HCT116 (cell line): Measurements from ENCODE around the gene RNF4. TPM values are rescaled to one million over a fixed set of nuclear protein-coding genes. Genes with fewer than 3 reads are reported as not detected.

Experiments used
- ATAC-seq: fragments of 200-7000 bp; cut with Tn5 transposase; 2 replicates; pipeline ENCODE4 v1.9.1; 2020; ENCODE audit warnings: mild to moderate bottlenecking, moderate library complexity
- BruUV-seq: library from RNA; stranded (reverse); fragments of 400-500 nt; replicated peaks from 2 replicates; lab custom pipeline; 2021; lab: Mats Ljungman, UMichigan
- CTCF ChIA-PET: fragments of 300-600 bp; sonication (Branson Sonifier 250); formaldehyde crosslinking; loops from one replicate; lab custom pipeline; 2021; ENCODE audit warnings: antibody characterized with exemption; lab: Charles Lee
- POLR2A ChIA-PET: fragments of 300-600, 350-600 bp; sonication (Branson Sonifier 250); formaldehyde crosslinking; loops from one replicate; lab custom pipeline; 2021; ENCODE audit warnings: antibody characterized with exemption; lab: Charles Lee
- RAD21 ChIA-PET, 2 experiments: fragments of 300-600 bp; sonication (Branson Sonifier 250); formaldehyde crosslinking; loops; one replicate each; lab custom pipeline; 2023; ENCODE audit warnings: low total read pairs in 2 of 2; ENCODE audit not compliant: uncharacterized antibody in 2 of 2, unreplicated experiment in 2 of 2, low non-redundant PET in 1 of 2; lab: Charles Lee
- DNase-seq: peaks from one replicate; pipeline ENCODE4 v3.0.0-alpha.2; 2010; ENCODE audit warnings: low read depth, low spot score
- H2AFZ ChIP-seq: fragments of 200-600 bp; shearing (Covaris generic), sonication (generic); 2 replicates; pipeline ENCODE4 v1.6.1; 2017; ENCODE audit warnings: low read depth, mixed run types, mixed read lengths, antibody characterized with exemption, low read length; ENCODE audit not compliant: poor library complexity, severe bottlenecking
- H3K27ac ChIP-seq: 2 replicates; pipeline ENCODE4 v1.5.1; 2012; ENCODE audit warnings: low read depth, low read length
- H3K27me3 ChIP-seq: fragments of 200-600 bp; sonication (generic); 2 replicates; pipeline ENCODE4 v1.6.1; 2016; ENCODE audit warnings: mixed run types, low read length, mixed read lengths; ENCODE audit not compliant: insufficient read depth
- H3K36me3 ChIP-seq, 2 experiments: fragments of 200-500 bp in 1 of 2; fragments of 200-600 bp in 1 of 2; sonication (Bioruptor generic) in 1 of 2; sonication (generic) in 1 of 2; 2 replicates each; pipeline versions ENCODE4 v1.5.1 to v1.6.1; 2014 to 2016; ENCODE audit warnings: low read length in 2 of 2, inconsistent platforms in 1 of 2, mixed read lengths in 1 of 2, mixed run types in 1 of 2; ENCODE audit not compliant: insufficient read depth in 2 of 2, control insufficient read depth in 1 of 2
- H3K4me1 ChIP-seq, 2 experiments: fragments of 200-600 bp in 1 of 2; sonication (generic) in 1 of 2; 2 replicates each; pipeline versions ENCODE4 v1.5.1 to v1.6.1; 2012 to 2017; ENCODE audit warnings: low read length in 2 of 2, inconsistent platforms in 1 of 2, mild to moderate bottlenecking in 1 of 2, mixed read lengths in 1 of 2, mixed run types in 1 of 2, moderate library complexity in 1 of 2; ENCODE audit not compliant: insufficient read depth in 2 of 2, control insufficient read depth in 1 of 2
- H3K4me2 ChIP-seq: fragments of 200-600 bp; sonication (generic); 2 replicates; pipeline ENCODE4 v1.6.1; 2017; ENCODE audit warnings: mixed run types, low read length, mixed read lengths
- H3K4me3 ChIP-seq, 2 experiments: fragments of 200-600 bp in 1 of 2; sonication (generic) in 1 of 2; replicated peaks in 1 of 2; 2 replicates each; pipeline ENCODE4 v1.5.1; 2011 to 2016; ENCODE audit warnings: low read length in 2 of 2, control low read depth in 1 of 2, low read depth in 1 of 2, mild to moderate bottlenecking in 1 of 2, mixed read lengths in 1 of 2, mixed run types in 1 of 2
- H3K79me2 ChIP-seq: fragments of 200-600 bp; sonication (generic); 2 replicates; pipeline ENCODE4 v1.6.1; 2017; ENCODE audit warnings: mild to moderate bottlenecking, mixed run types, low read length, moderate library complexity, mixed read lengths; ENCODE audit not compliant: insufficient read depth
- H3K9ac ChIP-seq: fragments of 200-600 bp; sonication (generic); 2 replicates; pipeline ENCODE4 v1.6.1; 2016; ENCODE audit warnings: low read length, mixed read lengths
- H3K9me2 ChIP-seq: fragments of 200-600 bp; sonication (generic), shearing (Covaris generic); 2 replicates; pipeline ENCODE4 v1.6.1; 2017; ENCODE audit warnings: mixed run types, mild to moderate bottlenecking, moderate library complexity; ENCODE audit not compliant: insufficient read depth
- H3K9me3 ChIP-seq, 2 experiments: fragments of 200-500 bp in 1 of 2; fragments of 200-600 bp in 1 of 2; sonication (Bioruptor generic) in 1 of 2; sonication (generic) in 1 of 2; 2 replicates each; pipeline ENCODE4 v1.6.1; 2014 to 2017; ENCODE audit warnings: low read length in 2 of 2, mixed read lengths in 2 of 2, inconsistent platforms in 1 of 2, low read depth in 1 of 2, mild to moderate bottlenecking in 1 of 2, mixed run types in 1 of 2, moderate library complexity in 1 of 2; ENCODE audit not compliant: control insufficient read depth in 1 of 2, insufficient read depth in 1 of 2
- H4K20me1 ChIP-seq: fragments of 200-600 bp; sonication (generic), shearing (Covaris generic); 2 replicates; pipeline ENCODE4 v1.6.1; 2017; ENCODE audit warnings: mixed run types, mild to moderate bottlenecking, moderate library complexity; ENCODE audit not compliant: insufficient read depth
- CBX3 ChIP-seq: IDR thresholded peaks from 2 replicates; pipeline ENCODE4 v1.6.1; 2012; ENCODE audit warnings: low read depth
- EGR1 ChIP-seq: IDR thresholded peaks from 2 replicates; pipeline ENCODE4 v1.6.1; 2012; ENCODE audit warnings: low read depth
- JUND ChIP-seq: IDR thresholded peaks from 2 replicates; pipeline ENCODE4 v1.6.1; 2012
- POLR2AphosphoS5 ChIP-seq: IDR thresholded peaks from 2 replicates; pipeline ENCODE4 v1.6.1; 2011; ENCODE audit warnings: mild to moderate bottlenecking, low read depth, low read length, moderate library complexity
- SP1 ChIP-seq: IDR thresholded peaks from 2 replicates; pipeline ENCODE4 v1.6.1; 2012; ENCODE audit warnings: low read depth
- SRF ChIP-seq: IDR thresholded peaks from 2 replicates; pipeline ENCODE4 v1.6.1; 2012; ENCODE audit warnings: low read depth
- YY1 ChIP-seq: IDR thresholded peaks from 2 replicates; pipeline ENCODE4 v1.6.1; 2011; ENCODE audit warnings: low read length, low read depth, moderate library complexity, mild to moderate bottlenecking; ENCODE audit not compliant: insufficient replicate concordance; ENCODE audit errors: extremely low read depth
- ZNF274 ChIP-seq: fragments of 200-500 bp; sonication (Bioruptor generic); IDR thresholded peaks from 2 replicates; pipeline ENCODE4 v1.6.1; 2014; ENCODE audit warnings: mild to moderate bottlenecking, low read depth, low read length, inconsistent platforms
- intact Hi-C: fragments of 100-400 bp; cut with micrococcal nuclease; formaldehyde crosslinking; loops from 2 replicates; pipeline ENCODE4 v1.10.0; 2022
- total RNA-seq: library from RNA; stranded (reverse); gene quantifications from one replicate; pipeline ENCODE4 v1.2.1, GENCODE V29; 2021; ENCODE audit not compliant: unreplicated experiment
- TF ChIP-seq, protein P1 (sequence below): IDR thresholded peaks from 2 replicates; pipeline ENCODE4 v1.6.1; 2012
- TF ChIP-seq, protein P2 (sequence below), 3 experiments: fragments of 200-600 bp in 1 of 3; sonication (generic) in 1 of 3; IDR thresholded peaks in 2 of 3; conservative IDR thresholded peaks in 1 of 3; 2 replicates each; pipeline ENCODE4 v1.5.1; 2012 to 2017; ENCODE audit warnings: low read depth in 2 of 3, low read length in 2 of 3, antibody characterized with exemption in 1 of 3, borderline replicate concordance in 1 of 3, control low read depth in 1 of 3, mild to moderate bottlenecking in 1 of 3, mixed read lengths in 1 of 3, mixed run types in 1 of 3, moderate library complexity in 1 of 3; ENCODE audit not compliant: insufficient read depth in 1 of 3

The RNF4 gene
- total RNA-seq, 1 experiment from 2014 or later: 62.3 TPM

DNA sequence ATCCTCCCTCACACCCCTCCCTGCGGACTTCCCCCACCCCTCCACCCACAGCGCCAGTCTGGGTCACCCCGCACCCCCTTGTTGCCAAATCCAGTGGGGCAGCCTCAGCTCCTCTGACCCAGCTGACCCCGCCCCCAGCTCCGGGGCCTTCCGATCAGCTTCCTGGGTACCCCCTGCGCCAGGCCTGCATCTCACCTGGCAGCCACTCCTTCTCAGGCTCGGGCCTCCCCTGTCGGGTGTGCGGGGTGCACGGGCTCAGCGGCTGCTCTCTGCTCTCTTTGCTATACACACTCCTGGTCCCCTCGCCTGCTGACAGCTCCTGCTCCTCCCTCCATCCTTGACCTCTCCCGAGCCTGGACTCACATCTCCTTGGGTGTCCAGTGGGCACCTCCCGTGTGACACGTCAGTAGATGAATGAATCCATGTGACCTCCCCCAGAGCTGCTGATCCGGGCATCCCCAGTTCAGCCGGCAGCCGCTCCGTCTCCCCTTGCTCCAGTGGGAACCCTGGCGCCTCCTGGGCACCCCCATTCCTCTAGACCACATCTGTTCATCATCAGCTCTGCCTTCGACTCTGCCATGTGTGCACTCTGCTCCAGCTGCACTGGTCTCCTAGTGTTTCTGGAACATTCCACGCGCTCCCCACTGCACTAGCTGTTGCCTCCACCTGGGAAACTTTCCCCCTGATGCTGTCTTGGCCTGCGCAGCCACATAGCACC is 40.3 kb upstream of the RNF4 start:
- ChIA-PET CTCF (interaction anchor here (0.9 kb wide), 1 partner anchor 13 kb away, joined by 4 read pairs; no protein-coding TSS in a partner anchor), RAD21 (no interaction called here), POLR2A (no interaction called here)
- DNase-seq (no peak), ATAC-seq (no peak)
- Histone ChIP-seq H3K9me2 (no peaks in the 10 kb centered on the region), H3K4me1 (peaks cover 2 to 10% of the 10 kb centered on the region in 2 experiments; a peak in 3 of 4 replicates), H3K27ac (no peak overlapping the region), H3K4me2 (no peak overlapping the region), H3K27me3 (no peaks in the 10 kb centered on the region), H3K79me2 (no peaks in the 10 kb centered on the region), H2AFZ (no peak overlapping the region), H3K9ac (no peak overlapping the region), H3K9me3 (no peaks in the 10 kb centered on the region), H4K20me1 (no peaks in the 10 kb centered on the region), H3K4me3 (no peak overlapping the region), H3K36me3 (no peaks in the 10 kb centered on the region)
- intact Hi-C loops: no loop called here
- no peak for TF ChIP-seq SRF
- TF ChIP-seq, protein P1, sequence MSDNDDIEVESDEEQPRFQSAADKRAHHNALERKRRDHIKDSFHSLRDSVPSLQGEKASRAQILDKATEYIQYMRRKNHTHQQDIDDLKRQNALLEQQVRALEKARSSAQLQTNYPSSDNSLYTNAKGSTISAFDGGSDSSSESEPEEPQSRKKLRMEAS: no peak
- no peak for TF ChIP-seq EGR1
- TF ChIP-seq ZNF274: no peak
- TF ChIP-seq CBX3: no peak
- TF ChIP-seq POLR2AphosphoS5: no peak
- no peak for TF ChIP-seq JUND
- TF ChIP-seq, protein P2, sequence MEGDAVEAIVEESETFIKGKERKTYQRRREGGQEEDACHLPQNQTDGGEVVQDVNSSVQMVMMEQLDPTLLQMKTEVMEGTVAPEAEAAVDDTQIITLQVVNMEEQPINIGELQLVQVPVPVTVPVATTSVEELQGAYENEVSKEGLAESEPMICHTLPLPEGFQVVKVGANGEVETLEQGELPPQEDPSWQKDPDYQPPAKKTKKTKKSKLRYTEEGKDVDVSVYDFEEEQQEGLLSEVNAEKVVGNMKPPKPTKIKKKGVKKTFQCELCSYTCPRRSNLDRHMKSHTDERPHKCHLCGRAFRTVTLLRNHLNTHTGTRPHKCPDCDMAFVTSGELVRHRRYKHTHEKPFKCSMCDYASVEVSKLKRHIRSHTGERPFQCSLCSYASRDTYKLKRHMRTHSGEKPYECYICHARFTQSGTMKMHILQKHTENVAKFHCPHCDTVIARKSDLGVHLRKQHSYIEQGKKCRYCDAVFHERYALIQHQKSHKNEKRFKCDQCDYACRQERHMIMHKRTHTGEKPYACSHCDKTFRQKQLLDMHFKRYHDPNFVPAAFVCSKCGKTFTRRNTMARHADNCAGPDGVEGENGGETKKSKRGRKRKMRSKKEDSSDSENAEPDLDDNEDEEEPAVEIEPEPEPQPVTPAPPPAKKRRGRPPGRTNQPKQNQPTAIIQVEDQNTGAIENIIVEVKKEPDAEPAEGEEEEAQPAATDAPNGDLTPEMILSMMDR (IDR thresholded peaks at IDR 0.05 in 2 of 3, conservative IDR thresholded peaks at IDR 0.05 in 1 of 3; ENCODE audit: borderline replicate concordance in 1 of 3, insufficient read depth in 1 of 3, low read depth in 2 of 3, low read length in 2 of 3): no peak
- TF ChIP-seq SP1: no peak
- TF ChIP-seq YY1: no peak
- no TSS peak for BruUV-seq
